Endodermal cell (in vitro differentiated cells): ENCODE results near the gene LMAN2L. TPM values are rescaled to one million over a fixed set of nuclear protein-coding genes. Genes with fewer than 3 reads are reported as not detected.

Experiments used
- DNase-seq: peaks from one replicate; pipeline ENCODE4 v3.0.0-alpha.2; 2017
- H3K27ac ChIP-seq: 2 replicates; pipeline ENCODE4 v1.5.1; 2013; ENCODE audit warnings: mild to moderate bottlenecking, low read depth, low read length, moderate library complexity
- H3K27me3 ChIP-seq: 2 replicates; pipeline ENCODE4 v1.6.1; 2013; ENCODE audit warnings: mild to moderate bottlenecking, low read length, moderate library complexity; ENCODE audit not compliant: insufficient read depth, control insufficient read depth, poor library complexity, severe bottlenecking
- H3K36me3 ChIP-seq: 2 replicates; pipeline ENCODE4 v1.7.0; 2013; ENCODE audit warnings: mild to moderate bottlenecking, low read length, moderate library complexity; ENCODE audit not compliant: control insufficient read depth, insufficient read depth
- H3K4me1 ChIP-seq: one replicate; pipeline ENCODE4 v1.7.0; 2013; ENCODE audit warnings: low read length; ENCODE audit not compliant: control insufficient read depth, insufficient read depth
- H3K4me3 ChIP-seq: 2 replicates; pipeline ENCODE4 v1.5.1; 2013; ENCODE audit warnings: mild to moderate bottlenecking, low read length, moderate library complexity
- H3K9ac ChIP-seq: 2 replicates; pipeline ENCODE4 v1.6.1; 2013; ENCODE audit warnings: mild to moderate bottlenecking, low read length, moderate library complexity; ENCODE audit not compliant: poor library complexity, severe bottlenecking; ENCODE audit errors: extremely low read depth
- H3K9me3 ChIP-seq: 2 replicates; pipeline ENCODE4 v1.6.1; 2013; ENCODE audit warnings: mild to moderate bottlenecking, low read length, moderate library complexity; ENCODE audit not compliant: control insufficient read depth
- H3K27ac Mint-ChIP-seq: 2 replicates; pipeline ENCODE4 v1.8.0; 2020; ENCODE audit warnings: mixed read lengths
- H3K27me3 Mint-ChIP-seq: 2 replicates; pipeline ENCODE4 v1.8.0; 2021; ENCODE audit warnings: mild to moderate bottlenecking, mixed read lengths; ENCODE audit not compliant: insufficient read depth
- H3K36me3 Mint-ChIP-seq: 2 replicates; pipeline ENCODE4 v1.8.0; 2020; ENCODE audit warnings: low read depth, mixed read lengths
- H3K4me1 Mint-ChIP-seq: 2 replicates; pipeline ENCODE4 v1.8.0; 2020; ENCODE audit warnings: mixed read lengths
- H3K4me3 Mint-ChIP-seq: 2 replicates; pipeline ENCODE4 v1.8.0; 2020; ENCODE audit warnings: mild to moderate bottlenecking, moderate library complexity, mixed read lengths
- H3K9me3 Mint-ChIP-seq: 2 replicates; pipeline ENCODE4 v1.8.0; 2020; ENCODE audit warnings: mild to moderate bottlenecking, mixed read lengths
- WGBS, 2 experiments: methylation state at CpG; one replicate each; pipeline versions ENCODE4 v1.1.5 to v1.1.7; 2013; ENCODE audit warnings: missing lambda C conversion rate in 2 of 2, mixed read lengths in 1 of 2; ENCODE audit not compliant: insufficient coverage in 1 of 2, insufficient read length in 1 of 2; 5-methylcytosine and 5-hydroxymethylcytosine counted together
- total RNA-seq, 2 donors: library from RNA; stranded (reverse); fragmentation: NEBNext Ultra II Directional in 1 of 2; extraction: Animal tissue kit (Norgen Biotek cat#: 25700) in 1 of 2; gene quantifications; 2 replicates in 1 of 2; 3 replicates in 1 of 2; pipeline ENCODE4 v1.2.1, GENCODE V29; 2021
- TF ChIP-seq, protein P1 (sequence below): fragments of 200-600 bp; sonication (generic); conservative IDR thresholded peaks from 2 replicates; pipeline ENCODE4 v1.5.0; 2021; ENCODE audit warnings: antibody characterized with exemption, mild to moderate bottlenecking

LMAN2L gene
- total RNA-seq, 2 donors from 2014 or later, result 24.4 to 30.4 TPM

DNA sequence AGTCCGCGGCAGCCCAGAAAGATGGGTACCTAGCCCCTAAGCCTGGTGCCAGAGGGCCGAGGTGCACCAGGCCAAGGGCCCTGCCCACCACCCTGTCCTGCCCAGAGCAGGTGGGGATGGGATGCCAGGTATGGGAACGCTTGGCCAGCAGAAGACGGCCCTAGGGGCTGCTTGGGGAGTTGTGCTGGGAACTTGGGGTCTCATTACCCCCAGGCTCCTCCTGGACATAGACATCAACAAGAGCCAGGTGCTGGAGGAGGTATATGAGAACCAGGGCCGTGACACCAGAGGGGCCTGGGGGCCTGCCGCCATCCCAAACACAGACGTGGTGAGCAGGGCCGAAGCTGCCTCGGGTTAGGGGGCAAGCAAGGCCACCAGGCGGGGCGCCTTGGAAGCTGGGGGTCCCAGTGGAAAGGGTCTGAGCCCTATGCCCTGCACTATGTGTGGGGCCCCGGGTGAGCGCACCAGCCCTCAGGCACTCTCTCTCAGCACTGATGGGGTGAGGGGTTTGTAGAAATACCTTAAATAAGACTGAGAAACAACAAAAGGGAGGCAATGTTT, 50.4 kb downstream of the LMAN2L start:
- TF ChIP-seq, protein P1, sequence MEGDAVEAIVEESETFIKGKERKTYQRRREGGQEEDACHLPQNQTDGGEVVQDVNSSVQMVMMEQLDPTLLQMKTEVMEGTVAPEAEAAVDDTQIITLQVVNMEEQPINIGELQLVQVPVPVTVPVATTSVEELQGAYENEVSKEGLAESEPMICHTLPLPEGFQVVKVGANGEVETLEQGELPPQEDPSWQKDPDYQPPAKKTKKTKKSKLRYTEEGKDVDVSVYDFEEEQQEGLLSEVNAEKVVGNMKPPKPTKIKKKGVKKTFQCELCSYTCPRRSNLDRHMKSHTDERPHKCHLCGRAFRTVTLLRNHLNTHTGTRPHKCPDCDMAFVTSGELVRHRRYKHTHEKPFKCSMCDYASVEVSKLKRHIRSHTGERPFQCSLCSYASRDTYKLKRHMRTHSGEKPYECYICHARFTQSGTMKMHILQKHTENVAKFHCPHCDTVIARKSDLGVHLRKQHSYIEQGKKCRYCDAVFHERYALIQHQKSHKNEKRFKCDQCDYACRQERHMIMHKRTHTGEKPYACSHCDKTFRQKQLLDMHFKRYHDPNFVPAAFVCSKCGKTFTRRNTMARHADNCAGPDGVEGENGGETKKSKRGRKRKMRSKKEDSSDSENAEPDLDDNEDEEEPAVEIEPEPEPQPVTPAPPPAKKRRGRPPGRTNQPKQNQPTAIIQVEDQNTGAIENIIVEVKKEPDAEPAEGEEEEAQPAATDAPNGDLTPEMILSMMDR, result no peak
- H3K9ac ChIP-seq, result no peak overlapping the region
- no peaks in the 10 kb centered on the region for H3K27me3 Mint-ChIP-seq
- H3K4me1 ChIP-seq, result no peaks in the 10 kb centered on the region
- 89 to 94% methylated on average over 3 to 14 of the region's 14 CpGs for WGBS, 2 experiments
- no peak overlapping the region for H3K27ac Mint-ChIP-seq
- H3K36me3 ChIP-seq, result no peaks in the 10 kb centered on the region
- no peaks in the 10 kb centered on the region for H3K9me3 ChIP-seq
- H3K4me3 ChIP-seq, result no peak overlapping the region
- H3K9me3 Mint-ChIP-seq, result no peaks in the 10 kb centered on the region
- no peaks in the 10 kb centered on the region for H3K36me3 Mint-ChIP-seq
- DNase-seq, result no peak
- no peak overlapping the region for H3K27ac ChIP-seq
- H3K27me3 ChIP-seq, result no peaks in the 10 kb centered on the region
- no peak overlapping the region for H3K4me3 Mint-ChIP-seq
- no peaks in the 10 kb centered on the region for H3K4me1 Mint-ChIP-seq

- Histone ChIP-seq H3K27ac (no peak overlapping the region), H3K9me3 (no peaks in the 10 kb centered on the region), H3K36me3 (no peaks in the 10 kb centered on the region), H3K27me3 (no peaks in the 10 kb centered on the region), H3K9ac (no peak overlapping the region), H3K4me1 (no peaks in the 10 kb centered on the region), H3K4me3 (no peak overlapping the region)
- Mint-ChIP-seq H3K27me3 (no peaks in the 10 kb centered on the region), H3K27ac (no peak overlapping the region), H3K36me3 (no peaks in the 10 kb centered on the region), H3K4me3 (no peak overlapping the region), H3K9me3 (no peaks in the 10 kb centered on the region), H3K4me1 (no peaks in the 10 kb centered on the region)
- 81 to 93% methylated on average over 5 to 11 of the region's 11 CpGs for WGBS, 2 experiments
- no peak for DNase-seq
- TF ChIP-seq, protein P1, result no peak
Measured at GRCh38 chr2:96688649-96689430, 51.0 kb downstream of the LMAN2L start.

GRCh38 chr2:96687711-96688640, 51.9 kb downstream of the LMAN2L start:
- H3K27me3 Mint-ChIP-seq, result no peaks in the 10 kb centered on the region
- Histone ChIP-seq H3K27ac (no peak overlapping the region), H3K4me1 (no peaks in the 10 kb centered on the region), H3K4me3 (no peak overlapping the region), H3K36me3 (no peaks in the 10 kb centered on the region), H3K9ac (no peak overlapping the region), H3K9me3 (no peaks in the 10 kb centered on the region), H3K27me3 (no peaks in the 10 kb centered on the region)
- H3K36me3 Mint-ChIP-seq, result no peaks in the 10 kb centered on the region
- WGBS, 2 experiments, result 78 to 86% methylated on average over 18 to 27 of the region's 27 CpGs
- H3K9me3 Mint-ChIP-seq, result no peaks in the 10 kb centered on the region
- TF ChIP-seq, protein P1, result no peak
- H3K4me3 Mint-ChIP-seq, result no peak overlapping the region
- no peak for DNase-seq
- H3K27ac Mint-ChIP-seq, result no peak overlapping the region
- H3K4me1 Mint-ChIP-seq, result no peaks in the 10 kb centered on the region
